ENCODE data around the gene RNF222. TPM values are rescaled to one million over a fixed set of nuclear protein-coding genes. Genes with fewer than 3 reads are reported as not detected.
"Not testable (repeated sequence)": the region's sequence is repeated elsewhere in the genome, so short reads cannot be mapped to it uniquely, and the experiment has no call there.

Gene RNF222
- total RNA-seq, 8 experiments from 2014 or later: 0.11 to 0.81 (median 0.19) TPM

- in situ Hi-C loops (cut with MboI; ENCODE audit: low pct_unique_long_range_greater_than_20kb in 2 of 9, low sequenced_read_pairs in 9 of 9, unreplicated experiment in 9 of 9): no loop called here
- H3K27ac ChIP-seq: no peak overlapping the region
- ATAC-seq (replicated peaks in 6 of 8): peak in 2 of 8 experiments; percentile 32 to 43
- H3K4me3 ChIP-seq: no peak overlapping the region
- 31 to 100% (median 46%) methylated on average over 1 to 5 of the region's 9 CpGs; no CpG with 5 or more reads in 4 of the 10 experiments for WGBS, 10 experiments
- no peaks in the 10 kb centered on the region for H3K4me1 ChIP-seq (replicated peaks in 1 of 2)
These were observed 5.9 kb downstream of the RNF222 start for GRCh38 chr17:8391711-8392110.

- Histone ChIP-seq H3K27ac (no peak overlapping the region), H3K4me3 (no peak overlapping the region), H3K4me1 (replicated peaks in 1 of 2) (peaks cover 2 to 3% of the 10 kb centered on the region in 2 donors)
- in situ Hi-C loops (cut with MboI; ENCODE audit: low pct_unique_long_range_greater_than_20kb in 2 of 9, low sequenced_read_pairs in 9 of 9, unreplicated experiment in 9 of 9): no loop called here
- WGBS, 10 experiments: 67 to 100% (median 92%) methylated on average over 1 to 5 of the region's 7 CpGs; no CpG with 5 or more reads in 3 of the 10 experiments
- no peak for ATAC-seq (replicated peaks in 6 of 8)
These were observed 9.5 kb downstream of the RNF222 start for GRCh38 chr17:8387914-8388651.

- Histone ChIP-seq H3K27ac (no peak overlapping the region), H3K4me3 (no peak overlapping the region), H3K4me1 (replicated peaks in 1 of 2) (peaks cover 5 to 6% of the 10 kb centered on the region in 2 donors)
- in situ Hi-C loops (cut with MboI; ENCODE audit: low pct_unique_long_range_greater_than_20kb in 2 of 9, low sequenced_read_pairs in 9 of 9, unreplicated experiment in 9 of 9): no loop called here
- no peak for ATAC-seq (replicated peaks in 6 of 8)
- WGBS, 10 experiments: 18 to 92% (median 80%) methylated on average over 1 to 4 of the region's 6 CpGs; no CpG with 5 or more reads in 2 of the 10 experiments
These were observed 10.8 kb downstream of the RNF222 start for GRCh38 chr17:8386841-8387240.

GRCh38 chr17:8384801-8385378 is 12.7 kb downstream of the RNF222 start:
- H3K4me1 ChIP-seq (replicated peaks in 1 of 2): peaks cover 14 to 16% of the 10 kb centered on the region in 2 donors
- WGBS, 10 experiments: 16 to 100% (median 87%) methylated on average over 1 to 9 of the region's 12 CpGs
- H3K27ac ChIP-seq: no peak overlapping the region
- in situ Hi-C loops (cut with MboI; ENCODE audit: low pct_unique_long_range_greater_than_20kb in 2 of 9, low sequenced_read_pairs in 9 of 9, unreplicated experiment in 9 of 9): no loop called here
- ATAC-seq (replicated peaks in 6 of 8): peak in 1 of 8 experiments; percentile 5
- H3K4me3 ChIP-seq: no peak overlapping the region

GRCh38 chr17:8383143-8383822 is 14.3 kb downstream of the RNF222 start, which contains the start of gene RPL26:
Gene RPL26, minus strand, starts transcription at chr17:8383193. Its CDS starts 883 bp downstream, at chr17:8382310.
- peak within 1 kb of the TSS; percentile 45 to 91 (median 63) for H3K4me3 ChIP-seq
- H3K4me1 ChIP-seq (replicated peaks in 1 of 2): peaks cover 14 to 16% of the 10 kb centered on the region in 2 donors
- peak within 1 kb of the TSS; percentile 63 to 79 for H3K27ac ChIP-seq
- ATAC-seq (replicated peaks in 6 of 8): peak; percentile 76 to 94 (median 90)
- in situ Hi-C loops (cut with MboI; ENCODE audit: low pct_unique_long_range_greater_than_20kb in 2 of 9, low sequenced_read_pairs in 9 of 9, unreplicated experiment in 9 of 9): no loop called here
- 0% methylated on average over 4 to 18 of the region's 55 CpGs; no CpG with 5 or more reads in 5 of the 10 experiments for WGBS, 10 experiments

GRCh38 chr17:8382880-8383142 is 14.8 kb downstream of the RNF222 start:
- ATAC-seq (replicated peaks in 6 of 8): peak in 1 of 8 experiments; percentile 0
- in situ Hi-C loops (cut with MboI; ENCODE audit: low pct_unique_long_range_greater_than_20kb in 2 of 9, low sequenced_read_pairs in 9 of 9, unreplicated experiment in 9 of 9): no loop called here
- Histone ChIP-seq H3K4me1 (replicated peaks in 1 of 2) (peaks cover 14 to 16% of the 10 kb centered on the region in 2 donors), H3K27ac (peak overlapping the region in 1 of 2 donors; percentile 72), H3K4me3 (peak overlapping the region; percentile 45 to 91 (median 63))
- WGBS, 10 experiments: 0 to 8% (median 3%) methylated on average over 2 to 8 of the region's 15 CpGs; no CpG with 5 or more reads in 4 of the 10 experiments

GRCh38 chr17:8382052-8382879 is 15.4 kb downstream of the RNF222 start:
- WGBS, 10 experiments: 2 to 24% (median 11%) methylated on average over 6 to 27 of the region's 27 CpGs
- peak overlapping the region; percentile 45 to 91 (median 63) for H3K4me3 ChIP-seq
- ATAC-seq (replicated peaks in 6 of 8): no peak
- in situ Hi-C loops (cut with MboI; ENCODE audit: low pct_unique_long_range_greater_than_20kb in 2 of 9, low sequenced_read_pairs in 9 of 9, unreplicated experiment in 9 of 9): no loop called here
- peaks cover 14 to 16% of the 10 kb centered on the region in 2 donors for H3K4me1 ChIP-seq (replicated peaks in 1 of 2)
- peak overlapping the region in 1 of 2 donors; percentile 72 for H3K27ac ChIP-seq

GRCh38 chr17:8380049-8380448 is 17.6 kb downstream of the RNF222 start:
- in situ Hi-C loops (cut with MboI; ENCODE audit: low pct_unique_long_range_greater_than_20kb in 2 of 9, low sequenced_read_pairs in 9 of 9, unreplicated experiment in 9 of 9): no loop called here
- Histone ChIP-seq H3K4me3 (no peak overlapping the region), H3K4me1 (replicated peaks in 1 of 2) (peaks cover 23 to 27% of the 10 kb centered on the region in 2 donors), H3K27ac (no peak overlapping the region)
- no peak for ATAC-seq (replicated peaks in 6 of 8)
- WGBS, 10 experiments: 0 to 94% (median 55%) methylated on average over 1 to 3 of the region's 3 CpGs; no CpG with 5 or more reads in 2 of the 10 experiments

GRCh38 chr17:8378117-8378516 is 19.5 kb downstream of the RNF222 start:
- 63 to 100% (median 85%) methylated on average over 1 to 7 of the region's 8 CpGs; no CpG with 5 or more reads in 2 of the 10 experiments for WGBS, 10 experiments
- H3K27ac ChIP-seq; in situ Hi-C loops (cut with MboI; ENCODE audit: low pct_unique_long_range_greater_than_20kb in 2 of 9, low sequenced_read_pairs in 9 of 9, unreplicated experiment in 9 of 9); H3K4me3 ChIP-seq; ATAC-seq (replicated peaks in 6 of 8): not testable (repeated sequence)
- peaks cover 26 to 30% of the 10 kb centered on the region in 2 donors for H3K4me1 ChIP-seq (replicated peaks in 1 of 2)

- peaks cover 26 to 30% of the 10 kb centered on the region in 2 donors for H3K4me1 ChIP-seq (replicated peaks in 1 of 2)
- no peak overlapping the region for H3K4me3 ChIP-seq
- WGBS, 10 experiments: 81 to 100% (median 96%) methylated on average over 1 to 4 of the region's 4 CpGs; no CpG with 5 or more reads in 1 of the 10 experiments
- H3K27ac ChIP-seq: peak overlapping the region in 1 of 2 donors; percentile 92
- ATAC-seq (replicated peaks in 6 of 8): no peak
- in situ Hi-C loops (cut with MboI; ENCODE audit: low pct_unique_long_range_greater_than_20kb in 2 of 9, low sequenced_read_pairs in 9 of 9, unreplicated experiment in 9 of 9): no loop called here
These were observed 20.2 kb downstream of the RNF222 start for GRCh38 chr17:8377422-8377821.

- peaks cover 19 to 23% of the 10 kb centered on the region in 2 donors for H3K4me1 ChIP-seq (replicated peaks in 1 of 2)
- in situ Hi-C loops (cut with MboI; ENCODE audit: low pct_unique_long_range_greater_than_20kb in 2 of 9, low sequenced_read_pairs in 9 of 9, unreplicated experiment in 9 of 9): no loop called here
- peak within 1 kb of the TSS; percentile 48 to 76 (median 58) for H3K4me3 ChIP-seq
- peak; percentile 82 to 98 (median 96) for ATAC-seq (replicated peaks in 6 of 8)
- peak within 1 kb of the TSS; percentile 79 to 92 for H3K27ac ChIP-seq
- WGBS, 10 experiments: 0 to 14% (median 10%) methylated on average over 4 to 7 of the region's 41 CpGs; no CpG with 5 or more reads in 7 of the 10 experiments
These were observed 21.2 kb downstream of the RNF222 start, which contains the start of gene KRABD2 for GRCh38 chr17:8376271-8377067. Gene KRABD2, minus strand, starts transcription at chr17:8376704.

Measured in motor neuron (in vitro differentiated cells).